HL-60/S4 (cell line): ENCODE results near the gene RARB.

ENCODE experiments used
- in situ Hi-C: fragments of 300-500 bp; cut with MboI; formaldehyde crosslinking; loops from 2 replicates; pipeline ENCODE4 v1.14.3; 2022; ENCODE audit warnings: low sequenced_read_pairs

The RARB gene

GRCh38 chr3:25503898-25504301 is 75.8 kb downstream of the RARB start:
- in situ Hi-C loops = no loop called here

- in situ Hi-C loops = no loop called here
Measured at GRCh38 chr3:25505581-25505980, 77.5 kb downstream of the RARB start.

- in situ Hi-C loops = no loop called here
Measured at GRCh38 chr3:25507811-25508210, 79.7 kb downstream of the RARB start.

GRCh38 chr3:25508433-25508832 is 80.4 kb downstream of the RARB start:
- in situ Hi-C loops = no loop called here

- in situ Hi-C loops = no loop called here
Measured at GRCh38 chr3:25508901-25509300, 80.8 kb downstream of the RARB start.

GRCh38 chr3:25510797-25511196 is 82.7 kb downstream of the RARB start:
- in situ Hi-C loops = no loop called here

- in situ Hi-C loops = no loop called here
Measured at GRCh38 chr3:25511972-25512721, 84.1 kb downstream of the RARB start.

- in situ Hi-C loops = no loop called here
Measured at GRCh38 chr3:25513642-25514266, 85.7 kb downstream of the RARB start.

GRCh38 chr3:25515171-25515570 is 87.1 kb downstream of the RARB start:
- in situ Hi-C loops = no loop called here

- in situ Hi-C loops = no loop called here
Measured at GRCh38 chr3:25520926-25521559, 93.0 kb downstream of the RARB start.

GRCh38 chr3:25527336-25527735 is 99.3 kb downstream of the RARB start:
- in situ Hi-C loops = no loop called here

- in situ Hi-C loops = no loop called here
Measured at GRCh38 chr3:25527801-25528200, 99.7 kb downstream of the RARB start.

- in situ Hi-C loops = no loop called here
Measured at GRCh38 chr3:25531971-25532370, 103.9 kb downstream of the RARB start.

- in situ Hi-C loops = no loop called here
Measured at GRCh38 chr3:25532431-25533162, 104.5 kb downstream of the RARB start.

GRCh38 chr3:25533399-25533798 is 105.3 kb downstream of the RARB start:
- in situ Hi-C loops = no loop called here

GRCh38 chr3:25534007-25534406 is 105.9 kb downstream of the RARB start:
- in situ Hi-C loops = no loop called here

- in situ Hi-C loops = no loop called here
Measured at GRCh38 chr3:25536521-25537391, 108.7 kb downstream of the RARB start.

GRCh38 chr3:25537516-25537915 is 109.5 kb downstream of the RARB start:
- in situ Hi-C loops = no loop called here

GRCh38 chr3:25540273-25540672 is 112.2 kb downstream of the RARB start:
- in situ Hi-C loops = no loop called here

GRCh38 chr3:25542492-25543039 is 114.5 kb downstream of the RARB start:
- in situ Hi-C loops = no loop called here
